H1 (cell line): Measurements from ENCODE around the gene DYNC2H1. TPM values are rescaled to one million over a fixed set of nuclear protein-coding genes. Genes with fewer than 3 reads are reported as not detected.

Source experiments
- CTCF ChIA-PET: fragments of 300-600 bp; sonication (Branson Sonifier 250); formaldehyde crosslinking; loops from one replicate; lab custom pipeline; 2021; ENCODE audit not compliant: partially characterized antibody; lab: Charles Lee
- POLR2A ChIA-PET: fragments of 300-600 bp; sonication (Branson Sonifier 250); formaldehyde crosslinking; loops from one replicate; lab custom pipeline; 2021; ENCODE audit warnings: inconsistent platforms; ENCODE audit not compliant: partially characterized antibody; lab: Charles Lee
- DNase-seq, 2 experiments: peaks; one replicate each; pipeline versions ENCODE4 v3.0.0 to v3.0.0-alpha.2; 2010 to 2022; ENCODE audit warnings: low spot score in 2 of 2, low read depth in 1 of 2, mixed read lengths in 1 of 2
- FAIRE-seq: peaks from 2 replicates; lab custom pipeline; 2011; peaks lifted over from hg19 to GRCh38; lab: Jason Lieb, UNC
- H2AFZ ChIP-seq: 2 replicates; pipeline ENCODE4 v1.8.1; 2012; ENCODE audit warnings: low read length, inconsistent platforms
- H2AK5ac ChIP-seq: 2 replicates; pipeline ENCODE4 v1.6.1; 2013; ENCODE audit warnings: low read depth, low read length
- H2BK120ac ChIP-seq: replicated peaks from 2 replicates; pipeline ENCODE3; 2013; ENCODE audit warnings: low read depth, low read length, inconsistent platforms
- H2BK12ac ChIP-seq: 2 replicates; pipeline ENCODE4 v1.6.1; 2013; ENCODE audit warnings: low read depth, low read length
- H2BK15ac ChIP-seq: 2 replicates; pipeline ENCODE4 v1.6.1; 2013; ENCODE audit warnings: low read length
- H2BK20ac ChIP-seq: 2 replicates; pipeline ENCODE4 v1.6.1; 2013; ENCODE audit warnings: low read length
- H2BK5ac ChIP-seq: 2 replicates; pipeline ENCODE4 v1.6.1; 2013; ENCODE audit warnings: low read depth, low read length
- H3K14ac ChIP-seq: 2 replicates; pipeline ENCODE4 v1.6.1; 2013; ENCODE audit warnings: inconsistent platforms; ENCODE audit not compliant: insufficient read length
- H3K18ac ChIP-seq: 2 replicates; pipeline ENCODE4 v1.6.1; 2013; ENCODE audit warnings: low read length; ENCODE audit errors: extremely low read depth
- H3K23ac ChIP-seq: 2 replicates; pipeline ENCODE4 v1.6.1; 2013; ENCODE audit warnings: inconsistent platforms; ENCODE audit not compliant: insufficient read length
- H3K23me2 ChIP-seq: 2 replicates; pipeline ENCODE4 v1.6.1; 2013; ENCODE audit warnings: low read depth, low read length
- H3K27ac ChIP-seq: 2 replicates; pipeline ENCODE4 v1.6.1; 2011; ENCODE audit warnings: low read depth, low read length, inconsistent platforms
- H3K27me3 ChIP-seq, 4 experiments: replicated peaks in 1 of 4; 1 replicate in 1 of 4; 2 replicates in 3 of 4; pipeline versions ENCODE4 v1.6.1 to v1.8.1; 2011 to 2013; ENCODE audit warnings: low read length in 3 of 4, mild to moderate bottlenecking in 3 of 4, inconsistent platforms in 2 of 4, mixed read lengths in 2 of 4, moderate library complexity in 1 of 4; ENCODE audit not compliant: control insufficient read depth in 3 of 4, insufficient read depth in 3 of 4; ENCODE audit errors: extremely low read depth in 1 of 4
- H3K36me3 ChIP-seq, 4 experiments: 2 replicates each; pipeline versions ENCODE4 v1.6.1 to v1.8.1; 2011 to 2013; ENCODE audit warnings: mild to moderate bottlenecking in 4 of 4, low read length in 3 of 4, moderate library complexity in 2 of 4, control low read depth in 1 of 4, inconsistent platforms in 1 of 4; ENCODE audit not compliant: insufficient read depth in 4 of 4, control insufficient read depth in 2 of 4
- H3K4ac ChIP-seq: replicated peaks from 2 replicates; pipeline ENCODE3; 2013; ENCODE audit warnings: low read length, low read depth, mixed read lengths, inconsistent platforms; ENCODE audit not compliant: insufficient read length
- H3K4me1 ChIP-seq, 4 experiments: replicated peaks in 1 of 4; 1 replicate in 1 of 4; 2 replicates in 3 of 4; pipeline versions ENCODE4 v1.6.1 to v1.8.1; 2011 to 2013; ENCODE audit warnings: low read length in 3 of 4, inconsistent platforms in 2 of 4, mixed read lengths in 1 of 4; ENCODE audit not compliant: insufficient read depth in 4 of 4, control insufficient read depth in 3 of 4
- H3K4me2 ChIP-seq, 2 experiments: 2 replicates each; pipeline versions ENCODE4 v1.6.1 to v1.8.1; 2011 to 2013; ENCODE audit warnings: low read depth in 2 of 2, low read length in 2 of 2, control low read depth in 1 of 2, inconsistent platforms in 1 of 2, mild to moderate bottlenecking in 1 of 2; ENCODE audit not compliant: insufficient read depth in 1 of 2
- H3K4me3 ChIP-seq, 4 experiments: fragments of 200-600, 300-600 bp in 1 of 4; sonication (generic), shearing (Covaris generic), sonication (Bioruptor Twin) in 1 of 4; 2 replicates each; pipeline versions ENCODE4 v1.5.1 to v1.8.1; 2011 to 2016; ENCODE audit warnings: low read length in 4 of 4, low read depth in 3 of 4, control low read depth in 2 of 4, inconsistent platforms in 2 of 4, mild to moderate bottlenecking in 2 of 4, mixed read lengths in 1 of 4, moderate library complexity in 1 of 4; ENCODE audit not compliant: insufficient read depth in 2 of 4; ENCODE audit errors: extremely low read depth in 1 of 4
- H3K56ac ChIP-seq: replicated peaks from 2 replicates; pipeline ENCODE3; 2013; ENCODE audit warnings: low read depth, mild to moderate bottlenecking, mixed read lengths, low read length, inconsistent platforms; ENCODE audit not compliant: insufficient read length
- H3K79me1 ChIP-seq: 2 replicates; pipeline ENCODE4 v1.6.1; 2013; ENCODE audit warnings: low read depth, low read length, control low read depth
- H3K79me2 ChIP-seq, 2 experiments: 2 replicates each; pipeline versions ENCODE4 v1.6.1 to v1.8.1; 2012 to 2013; ENCODE audit warnings: low read length in 2 of 2, mild to moderate bottlenecking in 2 of 2, inconsistent platforms in 1 of 2; ENCODE audit not compliant: insufficient read depth in 2 of 2, control insufficient read depth in 1 of 2
- H3K9ac ChIP-seq, 4 experiments: replicated peaks in 1 of 4; 1 replicate in 1 of 4; 2 replicates in 3 of 4; pipeline versions ENCODE4 v1.6.1 to v1.8.1; 2011 to 2013; ENCODE audit warnings: low read depth in 3 of 4, low read length in 3 of 4, control low read depth in 2 of 4, mild to moderate bottlenecking in 2 of 4, moderate library complexity in 2 of 4, inconsistent platforms in 1 of 4; ENCODE audit errors: extremely low read depth in 1 of 4
- H3K9me3 ChIP-seq, 2 experiments: 2 replicates each; pipeline versions ENCODE4 v1.6.1 to v1.8.1; 2012 to 2013; ENCODE audit warnings: mild to moderate bottlenecking in 2 of 2, moderate library complexity in 2 of 2, control low read depth in 1 of 2, inconsistent platforms in 1 of 2, low read depth in 1 of 2, low read length in 1 of 2, mixed read lengths in 1 of 2; ENCODE audit not compliant: insufficient read depth in 2 of 2
- H4K20me1 ChIP-seq, 2 experiments: replicated peaks in 1 of 2; 2 replicates each; pipeline versions ENCODE3 to v1.8.1; 2011 to 2013; ENCODE audit warnings: inconsistent platforms in 2 of 2, low read length in 2 of 2, mild to moderate bottlenecking in 1 of 2; ENCODE audit not compliant: insufficient read depth in 2 of 2, control insufficient read depth in 1 of 2
- H4K5ac ChIP-seq: 2 replicates; pipeline ENCODE4 v1.6.1; 2013; ENCODE audit warnings: low read length, low read depth, mixed read lengths, inconsistent platforms; ENCODE audit not compliant: insufficient read length
- H4K8ac ChIP-seq: 2 replicates; pipeline ENCODE4 v1.8.0; 2013; ENCODE audit warnings: mild to moderate bottlenecking, moderate library complexity, low read length, inconsistent platforms; ENCODE audit not compliant: insufficient read depth; ENCODE audit errors: extremely low read depth
- H4K91ac ChIP-seq: replicated peaks from 2 replicates; pipeline ENCODE3; 2013; ENCODE audit warnings: low read length, mixed read lengths, inconsistent platforms; ENCODE audit not compliant: insufficient read length
- BRCA1 ChIP-seq: IDR thresholded peaks from 2 replicates; pipeline ENCODE4 v1.6.1; 2012; ENCODE audit warnings: low read depth, low read length, improper control_type of control experiment
- MAFK ChIP-seq: IDR thresholded peaks from 2 replicates; pipeline ENCODE4 v1.6.1; 2012; ENCODE audit warnings: low read depth, mild to moderate bottlenecking, improper control_type of control experiment, low read length
- PHF8 ChIP-seq: fragments of 200-600 bp; sonication (generic); conservative IDR thresholded peaks from 2 replicates; pipeline ENCODE4 v1.7.1; 2012; ENCODE audit warnings: low read depth, mild to moderate bottlenecking, inconsistent platforms, low read length, moderate library complexity
- POLR2A ChIP-seq, 2 experiments: IDR thresholded peaks; 1 replicate in 1 of 2; 2 replicates in 1 of 2; pipeline ENCODE4 v1.6.1; 2011; ENCODE audit warnings: low read depth in 2 of 2, low read length in 2 of 2, mild to moderate bottlenecking in 2 of 2; ENCODE audit errors: control extremely low read depth in 1 of 2
- WGBS, 2 experiments: shearing (Covaris generic) in 1 of 2; methylation state at CpG; one replicate each; pipeline versions ENCODE4 v1.1.6 to v1.1.7; 2013 to 2015; ENCODE audit warnings: low lambda C conversion rate in 2 of 2, mixed read lengths in 2 of 2, inconsistent platforms in 1 of 2, low coverage in 1 of 2, missing lambda C conversion rate in 1 of 2; ENCODE audit not compliant: insufficient replicate concordance in 2 of 2, insufficient coverage in 1 of 2, insufficient read length in 1 of 2; ENCODE audit errors: extremely low coverage in 1 of 2, missing lambda C conversion rate in 1 of 2; 5-methylcytosine and 5-hydroxymethylcytosine counted together
- polyA plus RNA-seq, 7 experiments: library from polyadenylated mRNA; depleted of rRNA in 3 of 7; stranded (reverse) in 5 of 7; unstranded in 2 of 7; fragments of >200 nt in 5 of 7; fragments of 200-250 nt in 2 of 7; gene quantifications; 1 replicate in 5 of 7; 2 replicates in 1 of 7; 4 replicates in 1 of 7; pipeline versions ENCODE4 v1.2.1 to v1.2.3, GENCODE V29; 2011 to 2013; ENCODE audit warnings: missing spikeins in 2 of 7, mixed read lengths in 2 of 7
- total RNA-seq: library from RNA; stranded (reverse); fragmentation: NEBNext Ultra II Directional; extraction: Animal tissue kit (Norgen Biotek cat#: 25700); gene quantifications from 2 replicates; pipeline ENCODE4 v1.2.1, GENCODE V29; 2021
- TF ChIP-seq, protein P1 (sequence below): IDR thresholded peaks from 2 replicates; pipeline ENCODE4 v1.6.1; 2012; ENCODE audit warnings: low read length, inconsistent platforms
- TF ChIP-seq, protein P2 (sequence below): IDR thresholded peaks from 2 replicates; pipeline ENCODE4 v1.6.1; 2012; ENCODE audit warnings: inconsistent platforms
- TF ChIP-seq, protein P3 (sequence below): IDR thresholded peaks from 2 replicates; pipeline ENCODE4 v1.6.1; 2011; ENCODE audit warnings: low read depth, mild to moderate bottlenecking, low read length; ENCODE audit not compliant: insufficient read depth

The DYNC2H1 gene
- total and polyA plus RNA-seq, 2 of the 8 experiments (the other 6 are each of a cell fraction or from before 2014, with no cell fraction given), result 6.2 to 12.0 TPM

DNA sequence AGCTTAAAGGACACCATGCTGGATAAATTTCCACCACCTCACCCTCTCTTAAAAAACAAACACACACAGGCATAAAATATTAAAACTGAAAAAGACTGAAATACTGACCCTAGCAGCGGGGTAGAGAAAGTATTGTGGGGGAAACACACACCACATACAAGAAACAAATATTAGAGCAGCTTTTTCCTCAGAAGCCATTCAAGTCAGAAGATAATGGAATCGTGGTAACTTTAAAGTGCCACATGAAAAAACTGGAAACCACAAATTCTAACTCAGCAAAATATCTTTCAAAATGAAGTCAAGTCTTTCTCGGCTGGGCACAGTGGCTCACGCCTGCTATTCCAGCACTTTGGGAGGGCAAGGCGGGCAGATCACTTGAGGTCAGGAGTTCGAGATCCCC is 223.2 kb downstream of the DYNC2H1 start:
- Histone ChIP-seq H3K4me3 (no peak overlapping the region), H3K18ac (no peak overlapping the region), H2BK20ac (no peak overlapping the region), H3K4me2 (no peak overlapping the region), H3K27ac (no peak overlapping the region), H2BK15ac (no peak overlapping the region), H2AK5ac (no peak overlapping the region), H3K79me2 (no peaks in the 10 kb centered on the region), H2BK5ac (no peak overlapping the region), H3K27me3 (no peaks in the 10 kb centered on the region), H3K4me1 (peaks cover 0 to 4% (median 0%) of the 10 kb centered on the region in 4 experiments; a peak in 1 of 7 replicates), H3K79me1 (no peaks in the 10 kb centered on the region), H2AFZ (no peak overlapping the region), H4K8ac (no peak overlapping the region), H2BK120ac (no peak overlapping the region), H3K23ac (no peak overlapping the region), H3K9me3 (no peaks in the 10 kb centered on the region), H4K5ac (no peak overlapping the region), H4K91ac (no peak overlapping the region), H3K36me3 (no peaks in the 10 kb centered on the region), H3K4ac (no peak overlapping the region), H3K9ac (no peak overlapping the region), H4K20me1 (no peaks in the 10 kb centered on the region), H3K14ac (no peak overlapping the region), H3K23me2 (no peaks in the 10 kb centered on the region), H2BK12ac (no peak overlapping the region), H3K56ac (no peak overlapping the region)
- ChIA-PET POLR2A (no interaction called here), CTCF (interaction anchor here (0.7 to 1.5 kb wide), 3 partner anchors 10 to 145 kb away, joined by 3 to 4 read pairs (median 3); no protein-coding TSS in a partner anchor)
- DNase-seq, result no peak
- no peak for FAIRE-seq
- WGBS, 2 experiments, result 83% methylated on average over 6 of the region's 6 CpGs; no CpG with 5 or more reads in 1 of the 2 experiments
- TF ChIP-seq MAFK (no peak), PHF8 (no peak), POLR2A (IDR thresholded peaks at IDR 0.05; ENCODE audit: control extremely low read depth in 1 of 2, low read depth in 2 of 2, low read length in 2 of 2) (no peak), BRCA1 (no peak)
- TF ChIP-seq, protein P1, sequence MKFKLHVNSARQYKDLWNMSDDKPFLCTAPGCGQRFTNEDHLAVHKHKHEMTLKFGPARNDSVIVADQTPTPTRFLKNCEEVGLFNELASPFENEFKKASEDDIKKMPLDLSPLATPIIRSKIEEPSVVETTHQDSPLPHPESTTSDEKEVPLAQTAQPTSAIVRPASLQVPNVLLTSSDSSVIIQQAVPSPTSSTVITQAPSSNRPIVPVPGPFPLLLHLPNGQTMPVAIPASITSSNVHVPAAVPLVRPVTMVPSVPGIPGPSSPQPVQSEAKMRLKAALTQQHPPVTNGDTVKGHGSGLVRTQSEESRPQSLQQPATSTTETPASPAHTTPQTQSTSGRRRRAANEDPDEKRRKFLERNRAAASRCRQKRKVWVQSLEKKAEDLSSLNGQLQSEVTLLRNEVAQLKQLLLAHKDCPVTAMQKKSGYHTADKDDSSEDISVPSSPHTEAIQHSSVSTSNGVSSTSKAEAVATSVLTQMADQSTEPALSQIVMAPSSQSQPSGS, result no peak
- TF ChIP-seq, protein P2, sequence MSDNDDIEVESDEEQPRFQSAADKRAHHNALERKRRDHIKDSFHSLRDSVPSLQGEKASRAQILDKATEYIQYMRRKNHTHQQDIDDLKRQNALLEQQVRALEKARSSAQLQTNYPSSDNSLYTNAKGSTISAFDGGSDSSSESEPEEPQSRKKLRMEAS, result no peak
- TF ChIP-seq, protein P3, sequence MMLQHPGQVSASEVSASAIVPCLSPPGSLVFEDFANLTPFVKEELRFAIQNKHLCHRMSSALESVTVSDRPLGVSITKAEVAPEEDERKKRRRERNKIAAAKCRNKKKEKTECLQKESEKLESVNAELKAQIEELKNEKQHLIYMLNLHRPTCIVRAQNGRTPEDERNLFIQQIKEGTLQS, result no peak
